IPS-20b (cell line): ENCODE results near the gene ACKR3.

ENCODE experiments used
- H3K27ac ChIP-seq: one replicate; pipeline ENCODE4 v1.5.1; 2013; ENCODE audit warnings: low read length
- H3K27me3 ChIP-seq: 2 replicates; pipeline ENCODE4 v1.6.1; 2013; ENCODE audit warnings: mild to moderate bottlenecking, low read length, inconsistent platforms; ENCODE audit not compliant: insufficient read depth
- H3K36me3 ChIP-seq: 2 replicates; pipeline ENCODE4 v1.6.1; 2013; ENCODE audit warnings: low read depth, mild to moderate bottlenecking, inconsistent platforms, low read length, moderate library complexity; ENCODE audit not compliant: insufficient read depth
- H3K4me1 ChIP-seq: 2 replicates; pipeline ENCODE4 v1.6.1; 2013; ENCODE audit warnings: mild to moderate bottlenecking, control low read depth, inconsistent platforms, low read length, moderate library complexity; ENCODE audit not compliant: insufficient read depth
- H3K4me3 ChIP-seq: 2 replicates; pipeline ENCODE4 v1.5.1; 2013; ENCODE audit warnings: mild to moderate bottlenecking, low read length, inconsistent platforms
- H3K9ac ChIP-seq: 2 replicates; pipeline ENCODE4 v1.6.1; 2013; ENCODE audit warnings: low read depth, mild to moderate bottlenecking, inconsistent platforms, low read length, moderate library complexity
- H3K9me3 ChIP-seq: 2 replicates; pipeline ENCODE4 v1.6.1; 2013; ENCODE audit warnings: mild to moderate bottlenecking, low read depth, low read length, inconsistent platforms; ENCODE audit not compliant: insufficient read depth

Gene ACKR3

GRCh38 chr2:236593956-236594355, 24.3 kb downstream of the ACKR3 start:
- H3K27ac ChIP-seq = no peak overlapping the region
- H3K4me1 ChIP-seq = no peaks in the 10 kb centered on the region
- no peaks in the 10 kb centered on the region for H3K36me3 ChIP-seq
- no peaks in the 10 kb centered on the region for H3K27me3 ChIP-seq
- no peaks in the 10 kb centered on the region for H3K9me3 ChIP-seq
- no peak overlapping the region for H3K4me3 ChIP-seq
- no peak overlapping the region for H3K9ac ChIP-seq

- Histone ChIP-seq H3K27ac (no peak overlapping the region), H3K4me1 (no peaks in the 10 kb centered on the region), H3K9me3 (no peaks in the 10 kb centered on the region), H3K9ac (no peak overlapping the region), H3K27me3 (no peaks in the 10 kb centered on the region), H3K4me3 (no peak overlapping the region), H3K36me3 (no peaks in the 10 kb centered on the region)
These were observed 28.0 kb downstream of the ACKR3 start for GRCh38 chr2:236597629-236598028.

DNA sequence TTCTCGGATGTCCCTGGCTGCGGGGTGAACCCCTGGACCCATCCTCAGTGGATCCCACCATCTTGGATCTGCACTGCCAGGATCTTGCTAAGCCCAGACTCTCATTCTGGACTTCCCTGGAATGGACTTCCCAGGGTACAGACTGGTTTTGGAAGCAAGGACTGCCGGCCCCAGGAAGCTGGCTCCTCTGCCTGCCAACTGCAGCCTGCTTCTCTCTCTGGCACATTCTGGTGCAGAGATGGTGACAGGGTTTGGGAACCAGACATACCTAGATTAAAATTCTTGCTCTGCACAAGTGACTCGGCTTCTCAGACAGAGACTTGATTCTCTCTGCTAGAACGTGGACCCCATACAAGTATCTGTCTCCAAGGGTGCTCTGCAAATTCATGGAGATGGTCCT, 29.4 kb downstream of the ACKR3 start:
- Histone ChIP-seq H3K27ac (no peak overlapping the region), H3K4me3 (no peak overlapping the region), H3K36me3 (no peaks in the 10 kb centered on the region)

GRCh38 chr2:236600158-236600557, 30.5 kb downstream of the ACKR3 start:
- no peak overlapping the region for H3K27ac ChIP-seq
- no peak overlapping the region for H3K9ac ChIP-seq
- H3K4me1 ChIP-seq = no peaks in the 10 kb centered on the region
- no peaks in the 10 kb centered on the region for H3K36me3 ChIP-seq
- H3K4me3 ChIP-seq = no peak overlapping the region
- no peaks in the 10 kb centered on the region for H3K9me3 ChIP-seq
- H3K27me3 ChIP-seq = no peaks in the 10 kb centered on the region

More for the DNA sequence above, 29.4 kb downstream of the ACKR3 start:
- no peaks in the 10 kb centered on the region for H3K9me3 ChIP-seq
- H3K9ac ChIP-seq = no peak overlapping the region
- no peaks in the 10 kb centered on the region for H3K27me3 ChIP-seq
- no peaks in the 10 kb centered on the region for H3K4me1 ChIP-seq

DNA sequence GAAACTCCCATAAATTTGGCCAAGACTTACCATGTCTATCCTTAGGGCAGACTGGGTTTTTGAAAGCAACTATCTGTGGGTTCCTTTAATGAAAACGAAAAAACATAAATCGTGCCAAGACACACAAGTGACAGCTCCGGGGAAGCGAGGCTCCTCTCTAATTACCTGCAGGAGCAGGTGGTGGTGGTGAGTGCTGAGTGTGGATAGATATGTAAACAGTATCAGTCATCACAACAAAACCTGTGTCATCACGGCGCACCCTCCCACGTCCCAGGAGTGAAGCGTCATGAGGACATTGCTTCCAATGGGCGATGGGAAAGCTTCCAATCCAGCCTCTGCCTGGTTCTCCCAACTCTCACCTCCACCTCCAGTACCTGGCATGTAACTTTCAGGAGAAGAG, 31.3 kb downstream of the ACKR3 start:
- Histone ChIP-seq H3K36me3 (no peaks in the 10 kb centered on the region), H3K9me3 (no peaks in the 10 kb centered on the region), H3K27ac (no peak overlapping the region), H3K4me3 (no peak overlapping the region), H3K27me3 (no peaks in the 10 kb centered on the region), H3K9ac (no peak overlapping the region), H3K4me1 (no peaks in the 10 kb centered on the region)

DNA sequence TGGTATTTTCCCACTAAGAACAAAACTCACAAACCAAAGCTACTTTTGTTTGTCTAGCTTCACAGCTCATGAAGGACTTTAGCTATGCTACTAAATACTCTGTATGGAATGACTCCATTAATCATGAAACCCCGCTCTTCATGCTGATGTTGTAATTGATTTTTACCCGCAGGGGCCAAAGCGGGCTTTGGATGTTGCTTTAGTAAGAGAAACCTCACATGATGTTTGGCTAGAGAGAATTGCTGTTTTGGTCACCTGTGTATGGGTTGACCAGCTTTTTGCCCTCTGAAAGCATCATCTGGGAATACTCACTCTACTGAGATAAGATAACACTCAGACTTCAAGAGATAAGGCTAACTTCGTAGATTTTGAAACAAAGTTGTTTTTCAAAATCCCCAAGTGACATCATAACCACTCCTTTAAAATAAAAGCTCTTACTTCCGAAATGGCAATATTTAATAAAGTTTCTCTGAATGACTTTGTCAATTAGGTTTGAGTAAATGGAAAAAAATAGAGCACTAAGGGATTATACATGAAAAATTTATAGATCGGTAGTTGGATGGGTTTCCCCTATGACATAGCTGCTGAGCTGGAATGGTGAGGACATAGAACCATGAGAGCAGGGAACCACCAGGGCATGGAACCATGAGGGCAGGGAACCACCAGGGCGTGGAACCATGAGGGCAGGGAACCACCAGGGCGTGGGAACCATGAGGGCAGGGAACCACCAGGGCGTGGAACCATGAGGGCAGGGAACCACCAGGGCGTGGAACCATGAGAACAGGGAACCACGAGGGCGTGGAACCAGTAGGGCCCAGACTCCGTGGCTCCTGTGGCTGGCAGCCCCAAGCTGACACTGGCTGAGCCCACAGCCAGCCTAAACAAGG, 31.9 kb downstream of the ACKR3 start:
- Histone ChIP-seq H3K27me3 (no peaks in the 10 kb centered on the region), H3K4me1 (no peaks in the 10 kb centered on the region), H3K4me3 (no peak overlapping the region), H3K27ac (no peak overlapping the region), H3K36me3 (no peaks in the 10 kb centered on the region), H3K9ac (no peak overlapping the region), H3K9me3 (no peaks in the 10 kb centered on the region)

DNA sequence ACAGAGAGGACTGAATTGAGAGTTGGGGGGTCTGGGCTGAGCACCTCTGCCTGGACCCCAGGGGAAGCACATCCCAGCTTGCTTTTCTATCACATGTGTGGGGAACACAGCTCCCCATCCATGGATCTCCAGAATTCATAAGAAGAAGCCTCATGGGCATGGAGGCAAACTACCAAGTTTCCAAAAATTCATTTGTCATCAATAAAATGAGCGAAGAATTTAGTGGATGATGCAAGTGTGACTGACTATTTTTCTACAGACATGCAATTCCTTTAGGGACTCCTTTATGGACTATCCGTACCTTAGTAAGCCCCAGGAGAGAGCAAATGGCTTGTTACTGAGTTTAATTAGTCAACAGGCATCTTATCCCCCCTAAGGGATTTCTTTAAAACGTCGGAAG, 33.1 kb downstream of the ACKR3 start:
- Histone ChIP-seq H3K27me3 (no peaks in the 10 kb centered on the region), H3K9me3 (no peaks in the 10 kb centered on the region), H3K4me3 (no peak overlapping the region)

GRCh38 chr2:236603361-236604015, 33.9 kb downstream of the ACKR3 start:
- H3K36me3 ChIP-seq = no peaks in the 10 kb centered on the region
- no peaks in the 10 kb centered on the region for H3K27me3 ChIP-seq
- H3K9me3 ChIP-seq = no peaks in the 10 kb centered on the region
- H3K27ac ChIP-seq = no peak overlapping the region
- H3K9ac ChIP-seq = no peak overlapping the region
- H3K4me3 ChIP-seq = no peak overlapping the region
- H3K4me1 ChIP-seq = no peaks in the 10 kb centered on the region

More for the DNA sequence above, 33.1 kb downstream of the ACKR3 start:
- Histone ChIP-seq H3K36me3 (no peaks in the 10 kb centered on the region), H3K9ac (no peak overlapping the region), H3K4me1 (no peaks in the 10 kb centered on the region), H3K27ac (no peak overlapping the region)

- Histone ChIP-seq H3K9ac (no peak overlapping the region), H3K4me1 (no peaks in the 10 kb centered on the region), H3K4me3 (no peak overlapping the region), H3K9me3 (no peaks in the 10 kb centered on the region), H3K36me3 (no peaks in the 10 kb centered on the region), H3K27ac (no peak overlapping the region), H3K27me3 (no peaks in the 10 kb centered on the region)
These were observed 35.1 kb downstream of the ACKR3 start for GRCh38 chr2:236604575-236605344.

DNA sequence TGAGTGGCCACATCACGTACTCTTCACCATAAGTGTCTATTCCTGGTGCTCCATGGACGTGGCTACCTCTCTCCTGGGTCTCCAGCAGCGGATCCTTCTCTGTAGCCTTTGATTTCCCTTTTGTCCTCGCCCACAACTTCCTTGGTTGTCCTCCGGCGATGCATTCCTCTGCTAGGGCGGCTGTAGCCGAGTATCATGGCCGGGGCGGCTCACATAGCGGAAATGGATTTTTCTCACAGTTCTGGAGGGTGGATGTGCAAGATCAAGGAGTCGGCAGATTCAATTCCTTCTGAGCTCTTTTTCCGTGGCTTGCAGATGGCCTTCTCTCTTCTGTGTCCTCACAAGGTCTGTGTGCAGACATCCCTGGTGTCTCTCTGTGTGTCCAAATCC, 35.7 kb downstream of the ACKR3 start:
- H3K27me3 ChIP-seq = no peaks in the 10 kb centered on the region
- no peaks in the 10 kb centered on the region for H3K9me3 ChIP-seq
- no peak overlapping the region for H3K27ac ChIP-seq
- H3K36me3 ChIP-seq = no peaks in the 10 kb centered on the region
- H3K4me3 ChIP-seq = no peak overlapping the region
- no peak overlapping the region for H3K9ac ChIP-seq
- no peaks in the 10 kb centered on the region for H3K4me1 ChIP-seq

DNA sequence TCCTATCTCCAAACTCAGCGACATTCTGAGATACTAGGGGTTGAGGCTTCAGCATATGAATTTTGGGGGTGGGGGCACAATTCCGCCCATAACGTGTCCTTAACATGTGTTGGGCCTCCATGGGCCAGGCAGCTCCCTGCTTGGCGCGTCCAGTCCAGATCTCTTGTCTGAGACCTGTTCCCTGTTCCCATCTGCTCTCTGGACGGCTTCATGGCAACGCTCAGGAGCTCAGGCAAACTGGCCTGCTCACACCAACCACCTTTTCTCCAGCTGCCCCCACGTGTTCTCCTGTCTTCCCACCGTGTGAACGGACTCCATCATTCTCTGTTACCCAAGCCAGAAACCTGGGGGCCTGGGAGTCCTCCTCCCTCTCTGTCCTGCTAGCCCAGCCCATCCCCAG, 36.4 kb downstream of the ACKR3 start:
- H3K9ac ChIP-seq = no peak overlapping the region
- H3K27me3 ChIP-seq = no peaks in the 10 kb centered on the region
- H3K4me3 ChIP-seq = no peak overlapping the region
- H3K27ac ChIP-seq = no peak overlapping the region
- no peaks in the 10 kb centered on the region for H3K36me3 ChIP-seq
- H3K9me3 ChIP-seq = no peaks in the 10 kb centered on the region
- H3K4me1 ChIP-seq = no peaks in the 10 kb centered on the region
